Activated CD4-positive, alpha-beta T cell treated with anti-CD3 and anti-CD28 coated beads for 4 hours (primary cell): ENCODE measurements around the gene PPP2R2C.

Source experiments
- DNase-seq, 2 donors: peaks; one replicate each; pipeline ENCODE4 v3.0.0-alpha.2; 2020

The PPP2R2C gene

GRCh38 chr4:6421397-6421796 lies 51.0 kb downstream of the PPP2R2C start:
- DNase-seq: no peak

- DNase-seq: no peak
Observed at GRCh38 chr4:6420972-6421371, 51.4 kb downstream of the PPP2R2C start.

- DNase-seq: no peak
Observed at GRCh38 chr4:6420036-6420435, 52.4 kb downstream of the PPP2R2C start.

GRCh38 chr4:6419452-6420028 lies 52.9 kb downstream of the PPP2R2C start:
- DNase-seq: no peak

GRCh38 chr4:6418193-6418755 lies 54.1 kb downstream of the PPP2R2C start:
- DNase-seq: no peak

- DNase-seq: no peak
Observed at GRCh38 chr4:6417516-6418050, 54.8 kb downstream of the PPP2R2C start.

- DNase-seq: no peak
Observed at GRCh38 chr4:6416518-6417286, 55.7 kb downstream of the PPP2R2C start.

GRCh38 chr4:6415031-6415705 lies 57.2 kb downstream of the PPP2R2C start:
- DNase-seq: no peak

GRCh38 chr4:6414578-6414977 lies 57.8 kb downstream of the PPP2R2C start:
- DNase-seq: no peak

- DNase-seq: no peak
Observed at GRCh38 chr4:6410664-6411063, 61.8 kb downstream of the PPP2R2C start.

- no peak for DNase-seq
Observed at GRCh38 chr4:6410068-6410467, 62.3 kb downstream of the PPP2R2C start.

GRCh38 chr4:6409381-6409780 lies 63.0 kb downstream of the PPP2R2C start:
- no peak for DNase-seq

- DNase-seq: no peak
Observed at GRCh38 chr4:6408263-6408662, 64.2 kb downstream of the PPP2R2C start.

- DNase-seq: no peak
Observed at GRCh38 chr4:6405397-6405706, 67.1 kb downstream of the PPP2R2C start.

- DNase-seq: no peak
Observed at GRCh38 chr4:6404611-6405396, 67.6 kb downstream of the PPP2R2C start.

- DNase-seq: no peak
Observed at GRCh38 chr4:6403400-6403685, 69.1 kb downstream of the PPP2R2C start.

GRCh38 chr4:6402566-6403399 lies 69.6 kb downstream of the PPP2R2C start:
- no peak for DNase-seq

GRCh38 chr4:6401797-6402196 lies 70.6 kb downstream of the PPP2R2C start:
- DNase-seq: no peak

GRCh38 chr4:6396696-6397236 lies 75.6 kb downstream of the PPP2R2C start:
- DNase-seq: no peak

- DNase-seq: no peak
Observed at GRCh38 chr4:6395466-6396228, 76.8 kb downstream of the PPP2R2C start.

- DNase-seq: no peak
Observed at GRCh38 chr4:6394671-6395081, 77.7 kb downstream of the PPP2R2C start.
